NCI-H526 treated with DMSO at 0.1 percent for 48 hours (cell line): ENCODE results near the gene DHRS11.
"Not testable (repeated sequence)": the region's sequence is repeated elsewhere in the genome, so short reads cannot be mapped to it uniquely, and the experiment has no call there.

Experiments
- DNase-seq: peaks from one replicate; lab custom pipeline; 2025; lab: John Stamatoyannopoulos, UW

DHRS11 gene

DNA sequence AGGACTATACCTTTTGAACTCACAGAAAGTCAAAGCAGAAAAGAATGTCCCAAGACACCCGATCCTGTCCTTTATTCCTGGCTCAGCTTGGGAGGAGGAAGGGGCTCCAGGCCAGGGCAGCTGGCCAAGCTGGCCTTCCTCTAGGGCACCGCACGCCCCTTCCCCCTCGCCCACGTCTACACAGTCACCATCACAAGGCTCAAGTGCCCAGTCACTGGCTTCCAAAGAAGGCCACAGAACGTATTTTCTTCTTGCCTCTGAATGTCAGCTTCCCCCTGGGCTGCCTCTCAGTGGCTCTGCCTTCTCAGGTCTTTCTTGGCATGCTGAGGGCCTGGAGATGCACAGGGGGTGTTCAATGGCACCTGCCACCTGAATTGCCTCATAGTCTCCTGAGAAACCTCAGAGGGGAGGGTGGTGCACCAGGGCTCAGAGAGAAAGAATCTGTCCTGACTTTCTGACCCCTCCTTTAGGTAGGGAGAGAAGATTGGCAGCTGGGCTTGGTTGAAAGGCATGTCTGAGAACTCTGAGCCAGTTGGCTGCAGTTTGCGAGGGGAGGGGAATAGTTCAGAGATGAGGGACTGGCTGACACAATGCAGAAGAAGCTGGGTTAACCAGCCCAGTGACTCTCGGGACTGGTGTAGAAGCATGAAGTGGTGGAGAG, 2.1 kb downstream of the DHRS11 start:
- DNase-seq, result no peak

DNA sequence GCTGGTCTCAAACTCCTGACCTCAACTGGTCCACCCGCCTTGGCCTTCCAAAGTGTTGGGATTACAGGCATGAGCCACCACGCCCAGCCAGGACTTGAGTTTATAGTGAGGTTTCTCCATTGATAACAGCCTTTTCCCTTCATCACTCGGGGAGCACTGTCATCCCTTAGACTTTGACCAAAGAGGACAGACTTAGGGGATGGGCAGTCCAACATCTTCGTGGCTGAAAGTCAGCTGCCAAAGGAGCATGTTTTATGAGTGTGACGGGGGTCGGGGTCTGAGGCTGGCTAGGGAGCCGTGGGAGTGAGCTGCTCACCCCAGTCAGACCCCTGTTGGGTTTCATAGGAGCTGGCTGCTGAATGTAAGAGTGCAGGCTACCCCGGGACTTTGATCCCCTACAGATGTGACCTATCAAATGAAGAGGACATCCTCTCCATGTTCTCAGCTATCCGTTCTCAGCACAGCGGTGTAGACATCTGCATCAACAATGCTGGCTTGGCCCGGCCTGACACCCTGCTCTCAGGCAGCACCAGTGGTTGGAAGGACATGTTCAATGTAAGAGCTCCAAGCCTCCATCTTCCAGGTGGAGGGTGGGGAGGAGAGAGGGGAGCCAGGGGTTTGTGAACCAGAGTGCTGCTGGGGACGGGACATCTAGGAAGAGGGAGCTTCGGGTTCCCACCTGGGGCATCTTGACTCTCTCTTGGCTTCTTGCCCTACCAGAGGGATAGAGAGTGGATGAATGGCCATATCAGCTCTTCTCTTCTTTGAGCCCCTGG, 3.1 kb downstream of the DHRS11 start:
- DNase-seq, result no peak

DNA sequence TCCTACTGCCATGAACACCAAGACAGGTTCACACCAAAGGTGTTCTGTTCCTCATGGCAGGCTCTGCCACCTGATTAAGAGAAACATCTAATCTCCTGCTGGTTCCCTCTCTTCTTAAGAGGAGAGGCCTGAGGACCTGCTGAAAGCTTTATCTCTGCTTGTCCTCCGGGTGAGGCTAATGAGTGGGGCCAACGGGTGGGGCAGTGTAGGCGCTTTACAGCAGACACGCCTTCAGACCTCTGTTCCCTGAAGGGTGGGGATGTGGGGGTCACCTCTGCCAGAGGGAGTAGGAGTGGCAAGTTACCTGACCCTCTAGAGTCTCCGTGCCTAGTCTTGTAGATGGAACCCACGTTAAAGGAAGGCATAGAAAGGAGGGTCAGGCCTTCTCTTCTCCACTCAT, 5.5 kb downstream of the DHRS11 start:
- DNase-seq, result no peak

DNA sequence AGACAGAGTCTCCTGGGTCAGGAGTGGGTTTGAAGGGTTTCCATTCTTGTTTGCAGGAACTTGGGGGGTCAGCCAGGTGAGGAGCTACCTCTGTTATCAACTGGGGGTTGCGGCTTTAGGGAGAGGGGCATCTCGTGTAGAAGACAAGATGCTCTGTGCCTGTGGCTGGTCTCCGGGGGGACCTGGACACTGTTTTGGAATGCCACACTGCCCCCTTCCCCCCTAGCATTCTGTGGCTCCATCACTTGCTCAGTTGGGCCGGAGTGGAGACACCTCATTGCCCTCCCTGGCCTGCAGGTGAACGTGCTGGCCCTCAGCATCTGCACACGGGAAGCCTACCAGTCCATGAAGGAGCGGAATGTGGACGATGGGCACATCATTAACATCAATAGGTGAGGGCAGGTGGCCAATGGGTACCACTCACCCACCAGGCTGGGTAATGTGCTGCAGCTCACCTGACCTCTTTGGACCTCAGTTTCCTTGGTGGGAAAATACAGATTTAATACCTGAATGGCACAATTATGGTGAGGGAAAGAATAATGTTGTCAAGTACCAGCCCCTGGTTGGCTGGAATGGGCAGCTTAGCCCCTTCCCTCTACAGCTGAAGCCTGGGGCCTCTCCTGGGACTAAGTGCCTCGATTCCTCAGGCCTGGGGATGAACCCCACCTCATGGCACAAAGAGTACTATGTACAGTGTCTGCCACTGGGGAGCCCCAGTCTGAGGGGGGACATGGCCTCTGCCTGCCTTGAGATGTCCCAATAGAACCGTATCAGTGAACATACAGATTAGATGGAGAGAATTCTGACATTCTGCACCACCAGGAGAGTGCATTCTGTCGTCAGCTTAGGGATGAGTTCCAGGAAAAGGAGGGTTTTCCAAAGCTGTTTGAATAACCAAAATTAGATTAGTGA, 6.4 kb downstream of the DHRS11 start:
- DNase-seq, result no peak

DNA sequence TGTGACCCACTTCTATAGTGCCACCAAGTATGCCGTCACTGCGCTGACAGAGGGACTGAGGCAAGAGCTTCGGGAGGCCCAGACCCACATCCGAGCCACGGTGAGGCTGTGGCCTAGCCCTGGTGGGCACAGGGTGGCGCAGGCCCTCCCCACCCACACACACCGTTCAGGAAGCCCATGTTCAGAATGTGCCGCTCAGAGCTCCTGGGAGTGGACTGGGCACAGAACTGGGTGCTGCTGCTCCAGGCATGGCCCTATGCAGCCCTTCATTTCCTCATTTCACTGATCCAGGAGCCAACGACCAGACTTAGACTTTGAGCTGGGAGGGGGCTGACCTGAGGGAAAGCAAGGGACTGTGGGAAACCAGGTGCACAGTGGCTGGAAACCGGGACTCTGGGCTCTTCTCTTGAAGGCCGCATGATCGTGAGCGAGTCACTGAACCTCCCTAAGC, 7.3 kb downstream of the DHRS11 start:
- no peak for DNase-seq

DNA sequence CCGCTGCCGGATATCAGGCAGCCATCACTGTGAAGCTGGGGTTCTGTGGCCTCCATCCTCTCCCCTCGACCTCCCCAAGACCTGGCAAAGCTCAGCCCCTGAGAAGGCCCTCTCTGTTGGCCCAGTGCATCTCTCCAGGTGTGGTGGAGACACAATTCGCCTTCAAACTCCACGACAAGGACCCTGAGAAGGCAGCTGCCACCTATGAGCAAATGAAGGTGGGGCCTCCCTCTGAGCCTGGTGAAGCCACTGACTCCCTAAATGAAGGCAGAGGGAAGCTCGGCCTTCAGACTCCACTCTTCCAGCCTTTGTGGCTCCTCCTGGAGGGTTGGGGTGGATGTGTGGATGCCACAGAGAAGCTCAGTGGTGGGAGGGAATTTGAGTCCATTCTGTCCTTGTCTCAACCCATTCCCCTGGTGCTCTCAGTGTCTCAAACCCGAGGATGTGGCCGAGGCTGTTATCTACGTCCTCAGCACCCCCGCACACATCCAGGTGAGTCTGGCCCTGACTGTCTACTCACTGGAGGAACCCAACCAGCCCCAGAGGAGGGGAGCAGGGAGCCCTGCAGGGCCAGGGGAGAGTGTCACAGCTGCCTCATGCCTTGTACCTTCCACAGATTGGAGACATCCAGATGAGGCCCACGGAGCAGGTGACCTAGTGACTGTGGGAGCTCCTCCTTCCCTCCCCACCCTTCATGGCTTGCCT, 8.0 kb downstream of the DHRS11 start:
- no peak for DNase-seq

DNA sequence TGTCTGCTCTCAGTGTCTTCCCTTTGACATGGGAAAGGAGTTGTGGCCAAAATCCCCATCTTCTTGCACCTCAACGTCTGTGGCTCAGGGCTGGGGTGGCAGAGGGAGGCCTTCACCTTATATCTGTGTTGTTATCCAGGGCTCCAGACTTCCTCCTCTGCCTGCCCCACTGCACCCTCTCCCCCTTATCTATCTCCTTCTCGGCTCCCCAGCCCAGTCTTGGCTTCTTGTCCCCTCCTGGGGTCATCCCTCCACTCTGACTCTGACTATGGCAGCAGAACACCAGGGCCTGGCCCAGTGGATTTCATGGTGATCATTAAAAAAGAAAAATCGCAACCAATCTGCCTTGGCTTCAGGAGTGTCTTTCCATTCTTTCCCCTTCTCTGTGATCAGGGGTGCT, 8.8 kb downstream of the DHRS11 start:
- DNase-seq, result no peak

DNA sequence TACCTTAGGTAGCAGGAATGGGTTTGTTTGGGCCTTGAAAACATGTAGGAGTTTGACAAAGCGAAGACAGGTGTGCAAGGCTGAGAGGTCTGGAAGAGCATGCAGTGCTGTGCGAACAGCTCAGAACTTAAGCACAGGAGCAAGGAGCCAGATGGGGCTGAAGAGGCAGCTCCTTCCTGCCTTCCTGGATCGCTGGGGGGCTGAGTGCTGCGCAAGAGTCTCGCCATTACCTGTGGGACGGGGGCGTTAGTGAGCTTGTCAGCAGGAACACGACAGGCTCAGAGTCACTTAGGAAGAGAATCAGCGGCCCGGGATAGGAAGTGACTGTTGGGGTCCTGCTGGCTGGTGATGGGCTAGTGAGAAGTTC, 9.2 kb downstream of the DHRS11 start:
- DNase-seq, result no peak

DNA sequence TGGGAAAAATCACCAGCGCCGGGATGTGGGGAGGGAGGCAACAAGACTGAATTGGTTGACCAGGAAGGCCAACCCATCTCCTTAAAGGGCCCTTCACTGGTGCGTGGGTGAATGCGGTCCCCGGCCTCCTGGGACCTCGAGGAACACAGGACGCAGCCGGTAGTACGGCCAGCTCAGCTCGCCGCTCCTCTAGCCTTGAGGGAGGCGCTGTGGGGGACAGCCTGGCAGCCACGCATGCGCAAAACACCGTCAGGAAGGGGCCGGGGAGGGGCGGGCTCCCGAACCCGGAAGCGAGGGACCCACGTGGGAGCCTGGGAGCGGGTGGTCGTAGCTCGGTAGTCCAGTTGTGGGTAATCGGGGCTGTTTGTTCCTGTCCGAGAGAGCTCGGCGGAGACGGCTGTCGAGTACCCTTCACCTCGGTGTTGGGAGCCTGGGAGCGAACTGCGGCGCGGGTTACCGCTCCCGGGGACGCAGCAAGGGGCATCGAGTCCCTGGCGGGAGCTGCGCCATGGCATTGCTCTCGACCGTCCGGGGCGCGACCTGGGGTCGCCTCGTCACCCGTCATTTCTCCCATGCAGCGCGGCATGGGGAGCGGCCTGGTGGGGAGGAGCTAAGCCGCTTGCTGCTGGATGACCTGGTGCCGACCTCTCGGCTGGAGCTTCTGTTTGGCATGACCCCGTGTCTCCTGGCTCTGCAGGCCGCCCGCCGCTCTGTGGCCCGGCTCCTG, 9.8 kb downstream of the DHRS11 start, which contains the start of gene MRM1:
MRM1 (plus strand) TSS at position 281 of the 727 bp plus-strand sequence; CDS start at position 509, 228 bp downstream.
- DNase-seq, result peak; percentile 69

DNA sequence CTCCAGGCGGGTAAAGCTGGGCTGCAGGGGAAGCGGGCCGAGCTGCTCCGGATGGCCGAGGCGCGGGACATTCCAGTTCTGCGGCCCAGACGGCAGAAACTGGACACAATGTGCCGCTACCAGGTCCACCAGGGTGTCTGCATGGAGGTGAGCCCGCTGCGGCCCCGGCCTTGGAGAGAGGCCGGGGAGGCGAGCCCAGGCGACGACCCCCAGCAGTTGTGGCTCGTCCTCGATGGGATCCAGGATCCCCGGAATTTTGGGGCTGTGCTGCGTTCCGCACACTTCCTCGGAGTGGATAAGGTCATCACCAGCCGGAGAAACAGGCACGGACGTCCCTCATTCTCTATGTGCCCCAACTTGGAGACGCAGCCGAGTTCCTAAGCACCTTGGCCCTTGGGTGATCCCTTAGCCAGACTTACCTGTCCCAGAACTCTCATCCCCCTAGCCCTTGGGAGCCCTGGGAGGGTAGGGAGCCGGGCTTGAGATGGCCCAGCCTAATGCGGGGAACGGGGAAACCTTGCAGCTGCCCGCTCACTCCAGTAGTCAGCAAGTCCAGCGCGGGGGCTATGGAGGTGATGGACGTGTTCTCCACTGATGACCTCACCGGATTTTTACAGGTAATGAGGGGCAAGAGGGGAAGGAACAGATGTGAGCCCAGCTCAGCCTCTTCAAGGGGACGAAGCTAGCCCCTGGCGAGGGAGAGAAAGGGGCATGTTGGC, 10.5 kb downstream of the DHRS11 start:
- DNase-seq, result peak; percentile 29

DNA sequence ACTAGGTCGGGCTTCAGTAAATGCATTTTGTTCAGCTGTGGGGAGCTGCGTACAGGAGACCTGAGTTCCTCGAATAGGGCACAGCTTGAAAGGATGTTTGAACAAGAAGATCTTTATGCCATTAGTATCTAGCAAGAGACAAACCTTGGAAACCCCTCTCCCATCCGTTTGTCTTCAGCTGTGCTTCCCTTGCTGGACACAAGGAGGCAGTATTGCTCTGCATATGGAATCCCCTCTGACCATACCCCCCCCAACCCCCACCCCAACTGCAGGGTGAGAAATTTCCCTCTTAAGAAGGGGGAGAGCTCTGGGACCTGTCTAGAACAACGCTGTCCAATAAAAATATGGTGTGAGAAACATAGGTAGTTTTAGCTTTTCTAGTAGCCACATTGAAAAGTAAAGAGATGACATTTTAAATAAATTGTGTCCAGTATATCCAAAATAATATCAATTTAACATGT, 11.3 kb downstream of the DHRS11 start:
- DNase-seq, result peak; percentile 73

DNA sequence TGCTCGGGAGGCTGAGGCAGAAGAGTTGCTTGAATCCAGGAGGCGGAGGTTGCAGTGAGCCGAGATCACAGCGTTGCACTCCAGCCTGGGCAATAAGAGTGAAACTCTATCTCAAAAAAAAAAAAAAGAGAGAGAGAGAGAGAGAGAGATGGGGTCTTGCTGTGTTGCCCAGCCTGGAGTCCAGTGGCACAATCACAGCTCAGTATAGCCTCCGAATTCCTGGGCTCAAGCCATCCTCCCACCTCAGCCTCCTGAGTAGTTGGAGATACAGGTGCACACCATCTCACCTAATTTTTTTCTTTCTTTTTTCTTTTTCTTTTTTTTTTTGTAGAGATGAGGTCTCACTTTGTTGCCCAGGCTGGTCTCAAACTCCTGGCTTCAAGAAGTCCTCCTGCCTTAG, 13.3 kb downstream of the DHRS11 start:
- DNase-seq, result not testable (repeated sequence)

DNA sequence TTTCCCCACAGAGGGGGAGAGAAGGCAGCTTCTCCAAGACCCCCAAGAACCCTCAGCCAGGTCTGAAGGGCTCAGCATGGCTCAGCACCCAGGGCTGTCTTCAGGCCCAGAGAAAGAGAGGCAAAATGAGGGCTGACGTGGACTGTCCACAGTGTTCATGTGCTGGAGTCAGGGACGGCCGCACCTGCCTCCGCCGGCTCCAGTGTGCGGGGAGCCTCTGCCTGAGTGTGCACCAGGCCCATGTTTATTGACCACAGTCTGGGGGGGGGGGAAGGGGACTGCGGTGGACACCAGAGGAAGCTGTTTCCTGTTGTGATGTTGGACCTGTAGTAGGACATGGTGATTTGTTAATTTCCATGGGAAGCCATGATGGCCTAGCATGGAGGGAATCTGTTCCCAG, 16.6 kb downstream of the DHRS11 start:
- no peak for DNase-seq

DNA sequence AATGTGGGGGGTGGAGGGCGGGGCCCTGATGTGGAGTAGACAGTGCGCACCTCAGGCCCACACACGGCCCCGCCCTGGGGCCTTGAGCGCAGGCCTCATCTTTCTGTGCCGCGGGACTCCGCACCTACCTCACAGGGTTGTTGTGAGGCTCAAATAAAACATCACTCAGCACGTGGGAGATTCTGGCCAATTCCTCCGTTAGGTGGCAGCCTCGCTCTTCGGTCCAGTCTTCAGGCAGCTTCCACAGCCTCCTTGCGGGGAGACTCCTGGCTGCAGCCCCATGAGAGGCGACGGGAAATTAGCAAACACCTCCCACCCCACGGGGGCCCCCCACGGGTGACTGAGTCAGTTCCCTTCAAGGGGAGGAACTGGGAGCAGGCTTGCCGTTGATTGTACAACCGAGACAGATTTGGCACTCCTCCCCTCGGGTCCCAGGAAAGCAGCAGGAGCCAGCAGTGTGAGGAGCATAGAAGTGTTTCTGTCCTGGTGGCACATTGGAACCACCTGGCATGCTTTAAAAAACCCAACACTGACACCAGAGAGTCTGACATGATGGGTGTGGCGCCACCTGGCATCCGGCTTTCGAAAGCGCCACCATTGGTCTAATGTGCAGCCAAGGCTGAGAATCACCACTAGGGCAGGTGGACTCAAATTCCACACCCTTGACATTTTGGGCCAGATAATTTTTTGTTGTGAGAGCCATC, 17.3 kb downstream of the DHRS11 start:
- peak; percentile 79 for DNase-seq

DNA sequence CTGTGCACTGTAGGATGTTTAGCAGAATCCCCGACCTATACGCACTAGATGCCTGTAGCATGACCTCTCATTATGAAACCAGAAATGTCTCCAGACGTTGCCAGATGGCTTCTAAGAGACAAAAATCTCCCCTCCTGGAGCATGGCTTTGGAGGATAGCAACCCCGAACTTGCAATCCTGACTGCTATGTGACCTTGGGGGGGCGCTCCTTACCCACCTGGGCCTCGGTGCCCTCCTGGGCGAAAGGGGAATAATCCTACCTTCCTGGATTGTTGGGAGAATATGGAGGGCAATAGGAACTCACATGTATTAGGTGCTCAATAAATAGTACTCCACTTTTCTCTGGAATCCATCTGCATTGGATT, 17.8 kb downstream of the DHRS11 start:
- no peak for DNase-seq

DNA sequence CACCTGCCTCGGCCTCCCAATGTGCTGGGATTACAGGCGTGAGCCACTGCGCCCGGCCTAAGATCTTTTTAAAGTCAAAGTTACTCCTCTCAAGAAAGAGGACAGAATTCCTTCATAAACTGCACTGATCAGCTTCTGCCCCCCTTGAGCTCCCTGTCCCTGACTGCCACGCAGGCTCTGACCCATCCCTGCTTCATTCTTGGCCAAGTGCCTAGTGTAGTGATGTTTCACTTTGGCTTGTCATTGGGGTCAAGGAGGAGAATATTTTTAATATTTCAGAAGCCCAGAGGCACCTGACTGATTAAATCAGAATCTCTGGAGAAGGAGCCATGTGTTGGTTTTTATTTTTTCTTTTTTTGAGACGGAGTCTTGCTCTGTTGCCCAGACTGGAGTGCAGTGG, 18.8 kb downstream of the DHRS11 start:
- DNase-seq, result no peak

DNA sequence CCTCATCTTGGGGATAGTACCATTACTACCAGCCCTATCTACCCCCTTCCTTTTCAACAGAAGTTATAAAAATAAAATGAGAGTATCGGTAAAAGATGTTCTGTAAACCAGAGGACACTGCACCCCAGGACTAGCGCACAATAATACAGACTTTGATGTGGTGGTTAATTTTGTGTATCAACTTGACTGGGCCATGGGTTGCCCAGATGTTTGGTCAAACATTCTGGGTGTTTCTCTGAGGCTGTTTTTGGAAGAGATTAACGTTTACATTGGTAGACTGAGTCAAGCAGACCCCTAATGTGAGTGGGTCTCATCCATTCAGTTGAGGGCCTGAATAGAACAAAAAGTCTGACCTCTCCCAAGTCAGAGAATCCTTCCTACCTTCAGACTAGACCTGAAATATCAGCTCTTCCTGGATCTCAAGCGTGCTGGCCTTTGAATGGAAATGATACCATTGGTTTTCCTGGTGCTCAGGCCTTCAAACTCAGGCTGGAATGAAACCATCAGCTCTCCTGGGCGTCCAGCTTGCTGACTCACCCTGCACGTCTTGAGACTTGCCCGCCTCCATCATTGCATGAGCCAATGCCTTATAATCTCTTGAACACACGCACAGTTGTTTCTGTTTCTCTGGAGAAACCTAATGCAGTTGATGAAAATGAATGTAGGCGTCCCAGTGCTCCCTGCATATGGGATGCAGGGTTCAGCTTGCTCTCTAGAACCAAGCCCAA, 19.8 kb downstream of the DHRS11 start:
- no peak for DNase-seq

DNA sequence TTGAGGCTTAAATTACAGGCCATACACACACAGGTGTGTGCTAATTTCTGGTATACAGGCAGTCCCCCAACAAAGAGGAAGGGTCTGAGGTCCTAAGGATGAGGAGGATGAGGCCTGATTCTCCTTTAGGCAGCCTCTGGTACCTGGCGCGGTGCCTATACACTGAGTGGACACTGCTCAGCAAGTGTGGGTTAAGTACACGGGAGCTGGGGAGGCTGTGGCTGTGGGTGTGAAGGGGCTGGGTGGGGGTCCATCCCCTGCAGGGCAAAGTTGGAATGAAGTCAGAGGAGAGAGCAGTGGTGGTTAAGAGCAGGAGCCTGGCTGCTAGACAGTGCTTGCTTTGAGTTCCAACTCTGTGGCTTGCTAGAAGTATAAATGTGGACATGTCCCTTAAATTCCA, 20.6 kb downstream of the DHRS11 start:
- no peak for DNase-seq

DNA sequence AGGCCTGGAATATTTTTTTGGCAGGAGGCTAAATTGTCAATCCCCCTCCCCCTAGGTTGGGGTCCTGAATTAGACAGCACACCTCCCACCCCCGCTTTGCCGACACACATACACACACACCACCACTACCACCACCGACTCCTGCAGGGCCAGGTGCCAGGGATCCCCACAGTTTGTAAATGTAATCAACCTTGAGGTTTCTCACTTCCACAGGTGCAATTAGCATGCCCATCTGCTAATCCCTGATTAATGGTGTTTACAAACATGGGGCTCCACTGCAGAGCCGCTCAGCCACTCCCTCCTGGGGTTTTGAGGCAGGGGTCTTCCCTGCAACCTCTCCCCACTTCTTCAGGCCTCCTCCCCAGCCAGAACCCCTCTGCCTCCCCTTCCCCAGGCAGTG, 21.5 kb downstream of the DHRS11 start:
- DNase-seq, result no peak
